Stimulated activated CD4-positive, alpha-beta T cell treated with anti-CD3 and anti-CD28 coated beads, Interleukin-4, amount 100 ng/mL, for 1 hour (primary cell): ENCODE measurements around the gene SERF2.
"Not testable (repeated sequence)": the region's sequence is repeated elsewhere in the genome, so short reads cannot be mapped to it uniquely, and the experiment has no call there.

Source experiments
- DNase-seq: peaks from one replicate; pipeline ENCODE4 v3.0.0-alpha.2; 2020

SERF2 gene

GRCh38 chr15:43794269-43795037 lies 2.3 kb downstream of the SERF2 start:
- DNase-seq, result no peak

DNA sequence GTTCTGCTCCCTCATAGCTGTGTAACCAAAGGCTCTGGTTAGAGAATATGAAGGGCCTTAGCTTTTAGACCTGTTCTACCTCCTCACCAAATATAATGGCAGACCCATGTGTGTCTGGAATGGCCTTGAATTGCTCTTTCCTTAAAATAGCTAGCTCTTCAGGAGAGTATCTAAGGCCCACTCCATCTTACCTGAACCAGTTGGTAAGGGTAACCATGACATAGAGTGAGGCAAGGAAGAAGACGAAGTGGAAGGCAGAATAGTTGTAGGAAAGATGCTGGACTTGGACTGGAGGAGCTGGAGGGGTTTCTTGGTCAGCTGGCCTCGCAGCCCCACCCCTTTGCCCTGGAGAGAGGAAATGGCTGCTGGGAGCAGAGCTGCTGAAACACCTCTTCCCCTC lies 3.1 kb downstream of the SERF2 start:
- DNase-seq, result no peak

- DNase-seq, result no peak
Measured at GRCh38 chr15:43795997-43796396, 3.9 kb downstream of the SERF2 start.

GRCh38 chr15:43796566-43796965 lies 4.4 kb downstream of the SERF2 start:
- no peak for DNase-seq

- no peak for DNase-seq
Measured at GRCh38 chr15:43799209-43799944, 7.3 kb downstream of the SERF2 start.

DNA sequence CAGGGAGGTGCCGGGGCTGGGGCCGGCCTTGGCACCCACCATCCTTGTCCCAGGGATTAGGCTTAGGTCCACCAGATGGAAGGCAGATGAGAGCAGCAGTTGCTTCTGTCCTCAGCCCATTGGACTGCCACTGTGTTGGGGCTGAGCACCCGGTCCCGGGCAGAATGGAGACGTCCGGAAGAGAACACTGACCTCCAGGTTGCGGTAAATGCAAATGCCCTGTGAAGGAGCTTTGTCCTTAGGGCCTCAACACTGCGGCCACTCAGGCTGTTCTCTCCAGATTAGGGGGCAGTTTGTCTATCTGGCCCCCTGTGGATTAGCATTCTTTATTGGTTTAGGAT lies 7.8 kb downstream of the SERF2 start, which contains the start of gene SERINC4:
Gene SERINC4, minus strand, starts transcription at position 276 of the 341 bp plus-strand sequence. Its CDS starts 234 bp downstream, at position 42.
- no peak for DNase-seq

- peak; percentile 92 for DNase-seq
Measured at GRCh38 chr15:43800286-43801141, 8.4 kb downstream of the SERF2 start, which contains the start of gene HYPK. TSS of gene HYPK (plus strand) at chr15:43800599. CDS start at chr15:43800623, 24 bp downstream.

DNA sequence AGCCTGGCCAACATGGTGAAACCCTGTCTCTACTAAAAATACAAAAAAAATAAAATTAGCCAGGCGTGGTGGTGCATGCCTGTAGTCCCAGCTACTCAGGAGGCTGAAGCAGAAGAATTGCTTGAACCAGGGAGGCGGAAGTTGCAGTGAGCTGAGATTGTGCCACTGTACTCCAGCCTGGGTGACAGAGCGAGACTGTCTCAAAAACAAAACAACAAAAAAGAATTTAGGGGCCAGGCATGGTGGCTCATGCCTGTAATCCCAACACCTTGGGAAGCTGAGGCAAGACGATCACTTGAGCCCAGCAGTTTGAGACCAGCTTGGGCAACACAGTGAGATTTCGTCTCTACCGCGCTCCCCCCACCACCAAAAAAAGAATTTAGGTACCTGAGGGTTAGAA lies 10.6 kb downstream of the SERF2 start:
- not testable (repeated sequence) for DNase-seq

DNA sequence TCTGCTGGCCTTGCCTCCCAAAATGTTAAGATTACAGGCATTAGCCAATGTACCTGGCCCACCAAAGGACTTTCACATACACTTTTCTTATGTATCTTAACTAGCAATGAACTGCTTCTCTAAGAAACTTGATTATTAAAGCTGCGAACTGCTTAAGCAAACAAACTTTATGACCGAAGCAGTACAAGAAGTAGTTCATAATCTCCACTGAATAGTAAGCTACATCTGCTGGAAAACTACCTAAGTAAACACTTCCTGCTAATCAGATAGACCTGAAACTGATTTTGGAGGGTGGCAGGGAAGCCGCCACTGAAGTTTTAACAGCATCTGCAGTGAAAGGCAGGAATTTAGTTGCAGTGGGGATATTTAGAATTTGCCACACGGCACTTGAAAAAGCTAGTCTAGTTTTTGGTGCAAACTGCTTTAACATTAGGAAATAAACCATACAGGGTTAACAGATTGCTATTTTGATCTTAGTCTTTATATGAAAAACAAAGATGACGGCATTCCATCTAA lies 16.4 kb downstream of the SERF2 start:
- no peak for DNase-seq

- DNase-seq, result no peak
Measured at GRCh38 chr15:43808960-43809678, 17.0 kb downstream of the SERF2 start.

DNA sequence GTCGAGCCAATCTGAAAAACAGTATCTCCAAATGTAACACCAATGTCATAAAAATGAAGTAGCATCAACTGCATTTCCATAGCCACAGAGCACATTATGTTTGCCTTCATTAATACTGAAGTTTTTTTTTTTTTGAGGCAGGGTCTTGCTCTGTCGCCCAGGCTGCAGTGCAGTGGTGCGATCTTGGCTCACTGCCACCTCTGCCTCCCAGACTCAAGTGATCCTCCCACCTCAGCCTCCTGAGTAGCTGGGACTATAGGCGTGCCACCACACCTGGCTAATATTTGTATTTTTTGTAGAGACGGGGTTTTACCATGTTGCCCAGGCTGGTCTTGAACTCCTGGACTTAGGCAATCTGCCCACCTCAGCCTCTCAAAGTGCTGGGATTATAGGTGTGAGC lies 22.9 kb downstream of the SERF2 start:
- not testable (repeated sequence) for DNase-seq

DNA sequence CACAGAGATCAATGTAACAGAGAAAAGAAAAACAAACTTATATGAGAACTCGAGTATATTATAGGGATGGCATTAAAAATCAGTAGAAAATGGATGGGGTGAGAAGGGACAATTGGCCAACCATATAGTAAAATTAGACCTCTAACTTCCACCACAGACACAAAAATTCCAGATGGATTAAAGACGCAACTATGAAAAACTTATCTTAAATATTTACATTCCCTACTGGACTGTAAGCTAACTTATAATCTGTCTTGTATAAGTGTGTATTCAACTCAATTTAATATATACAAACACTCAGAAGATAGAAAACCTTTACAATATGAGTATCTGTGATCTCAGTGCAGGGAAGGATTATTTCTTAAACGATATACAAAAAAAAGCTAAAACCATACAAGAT lies 29.4 kb downstream of the SERF2 start:
- DNase-seq, result no peak

DNA sequence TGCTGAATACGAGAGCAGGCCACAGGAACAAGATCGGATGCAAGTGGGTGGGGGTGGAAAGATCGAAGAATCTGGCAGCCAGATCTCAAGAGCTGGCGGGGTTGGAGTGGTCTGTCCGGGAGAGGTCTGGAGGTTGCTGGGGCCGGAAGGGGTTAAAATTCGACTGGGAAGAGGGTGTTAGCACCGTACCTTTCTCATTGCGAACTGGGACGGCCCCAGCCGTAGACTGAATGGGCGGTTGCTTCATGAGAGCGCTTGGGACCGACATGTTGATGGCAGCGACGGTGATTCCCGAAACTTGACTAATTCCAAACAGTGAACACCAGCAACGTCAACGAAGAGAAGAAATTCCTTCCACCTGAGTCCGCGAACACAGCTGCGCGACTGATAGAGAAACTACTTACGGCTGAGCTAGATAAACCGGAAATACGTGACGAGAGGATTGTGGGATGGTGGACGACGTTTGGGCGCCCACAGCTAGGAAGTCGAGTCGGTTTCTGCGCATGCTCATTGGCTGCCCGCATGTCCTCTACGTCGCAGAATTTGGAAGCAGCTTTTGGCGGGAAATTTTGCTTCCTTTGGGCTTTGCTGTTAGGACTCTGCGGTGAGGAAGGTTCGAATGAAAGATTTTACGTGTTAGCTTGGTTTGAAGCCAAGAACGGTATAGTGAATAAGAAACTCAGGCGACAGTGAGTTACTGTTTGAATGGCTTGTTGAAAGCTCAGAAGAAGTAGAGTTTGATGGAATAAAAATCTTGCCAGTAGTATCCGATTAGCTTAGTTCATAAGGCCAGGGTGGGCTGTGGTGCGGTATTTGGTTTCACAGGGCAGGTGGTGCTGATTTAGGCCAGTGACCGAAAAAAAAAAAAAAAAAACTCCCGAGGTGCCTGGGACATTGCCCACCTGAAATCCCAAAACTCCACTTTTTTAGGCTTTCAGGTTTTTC lies 32.5 kb downstream of the SERF2 start, which contains the start of gene MFAP1:
Gene MFAP1, minus strand, starts transcription at position 389 of the 945 bp plus-strand sequence. Its CDS starts 121 bp downstream, at position 268.
- DNase-seq, result peak; percentile 87

GRCh38 chr15:43825305-43825704 lies 33.2 kb downstream of the SERF2 start:
- not testable (repeated sequence) for DNase-seq

- no peak for DNase-seq
Measured at GRCh38 chr15:43826029-43826507, 33.9 kb downstream of the SERF2 start.

DNA sequence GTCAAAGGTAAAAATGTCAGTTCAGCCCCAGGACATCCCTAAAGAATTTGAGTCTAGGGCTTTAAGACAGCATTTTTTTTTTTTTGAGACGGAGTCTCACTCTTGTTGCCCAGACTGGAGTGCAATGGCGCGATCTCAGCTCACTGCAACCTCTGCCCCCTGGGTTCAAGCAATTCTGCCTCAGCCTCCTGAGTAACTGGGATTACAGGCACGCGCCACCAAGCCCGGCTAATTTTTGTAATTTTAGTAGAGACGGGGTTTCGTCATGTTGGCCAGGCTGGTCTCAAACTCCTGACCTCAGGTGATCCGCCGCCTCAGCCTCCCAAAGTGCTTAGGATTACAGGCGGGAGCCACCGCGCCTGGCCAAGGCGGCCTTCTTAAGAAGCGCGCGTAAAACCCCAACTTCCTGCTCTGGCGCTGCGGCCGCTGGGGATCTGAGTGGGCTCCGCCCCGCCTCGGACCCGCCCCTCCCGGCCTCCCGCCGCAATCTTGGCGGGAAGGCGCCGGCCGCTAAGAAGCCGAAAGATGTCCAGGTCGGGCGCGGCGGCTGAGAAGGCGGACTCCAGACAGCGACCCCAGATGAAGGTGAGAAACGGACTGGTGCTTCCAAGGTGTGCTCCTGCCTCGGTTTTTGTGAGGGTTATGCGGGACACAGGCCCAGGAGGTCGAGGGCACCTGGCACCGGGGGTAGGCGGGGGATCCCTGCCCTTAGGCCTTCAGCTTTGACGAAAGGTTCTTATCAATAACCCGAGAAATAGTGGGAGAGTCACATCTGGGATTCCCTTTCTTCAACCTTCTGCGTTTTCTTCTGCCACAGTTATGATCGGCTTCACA lies 34.6 kb downstream of the SERF2 start, which contains the start of gene WDR76:
Gene WDR76, plus strand, starts transcription at position 495 of the 834 bp plus-strand sequence. Its CDS starts 31 bp downstream, at position 526.
- peak; percentile 74 for DNase-seq

DNA sequence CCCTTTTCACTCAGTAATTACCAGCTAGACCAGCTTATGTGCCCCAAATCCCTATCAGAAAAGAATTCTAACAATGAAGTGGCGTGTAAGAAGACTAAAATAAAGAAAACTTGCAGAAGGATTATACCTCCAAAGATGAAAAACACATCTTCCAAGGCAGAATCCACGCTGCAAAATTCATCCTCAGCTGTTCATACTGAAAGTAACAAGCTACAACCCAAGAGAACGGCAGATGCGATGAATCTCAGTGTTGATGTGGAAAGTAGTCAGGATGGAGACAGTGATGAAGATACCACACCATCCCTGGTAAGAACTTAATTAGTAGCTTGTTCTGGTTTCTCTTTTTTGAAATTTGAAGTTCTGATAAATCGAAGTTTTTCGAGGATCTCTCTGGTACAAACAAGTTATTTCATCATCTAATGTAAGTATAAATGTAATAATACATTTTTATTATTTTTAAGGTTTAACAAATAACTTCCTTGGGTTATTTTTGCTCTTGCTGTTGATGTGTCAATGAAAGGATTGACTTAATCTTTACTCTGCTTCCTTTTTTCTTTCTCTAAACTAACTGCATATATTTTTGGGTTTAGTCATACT lies 36.0 kb downstream of the SERF2 start:
- DNase-seq, result no peak

DNA sequence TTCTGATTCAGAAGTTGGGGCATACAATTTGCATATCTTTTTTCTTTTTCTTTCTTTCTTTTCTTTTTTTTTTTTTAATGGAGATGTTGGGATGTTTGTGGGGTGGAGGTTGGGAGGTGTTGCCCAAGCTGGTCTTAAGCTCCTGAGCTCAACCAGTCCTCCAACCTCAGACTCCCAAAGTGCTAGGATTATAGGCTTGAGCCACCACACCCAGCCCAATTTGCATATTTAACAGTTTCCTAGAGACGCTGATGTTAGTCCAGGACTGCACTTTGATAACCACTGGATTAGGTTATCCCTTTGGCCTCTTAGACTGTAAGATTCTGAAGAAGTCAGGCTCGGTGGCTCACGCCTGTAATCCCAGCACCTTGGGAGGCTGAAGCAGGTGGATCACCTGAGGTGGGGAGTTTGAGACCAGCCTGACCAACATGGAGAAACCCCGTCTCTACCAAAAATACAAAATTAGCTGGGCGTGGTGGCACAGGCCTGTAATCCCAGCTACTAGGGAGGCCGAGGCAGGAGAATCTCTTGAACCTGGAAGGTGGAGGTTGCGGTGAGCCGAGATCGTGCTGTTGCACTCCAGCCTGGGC lies 37.9 kb downstream of the SERF2 start:
- not testable (repeated sequence) for DNase-seq
